ENCODE data around the gene INHBB.

Gene INHBB

DNA sequence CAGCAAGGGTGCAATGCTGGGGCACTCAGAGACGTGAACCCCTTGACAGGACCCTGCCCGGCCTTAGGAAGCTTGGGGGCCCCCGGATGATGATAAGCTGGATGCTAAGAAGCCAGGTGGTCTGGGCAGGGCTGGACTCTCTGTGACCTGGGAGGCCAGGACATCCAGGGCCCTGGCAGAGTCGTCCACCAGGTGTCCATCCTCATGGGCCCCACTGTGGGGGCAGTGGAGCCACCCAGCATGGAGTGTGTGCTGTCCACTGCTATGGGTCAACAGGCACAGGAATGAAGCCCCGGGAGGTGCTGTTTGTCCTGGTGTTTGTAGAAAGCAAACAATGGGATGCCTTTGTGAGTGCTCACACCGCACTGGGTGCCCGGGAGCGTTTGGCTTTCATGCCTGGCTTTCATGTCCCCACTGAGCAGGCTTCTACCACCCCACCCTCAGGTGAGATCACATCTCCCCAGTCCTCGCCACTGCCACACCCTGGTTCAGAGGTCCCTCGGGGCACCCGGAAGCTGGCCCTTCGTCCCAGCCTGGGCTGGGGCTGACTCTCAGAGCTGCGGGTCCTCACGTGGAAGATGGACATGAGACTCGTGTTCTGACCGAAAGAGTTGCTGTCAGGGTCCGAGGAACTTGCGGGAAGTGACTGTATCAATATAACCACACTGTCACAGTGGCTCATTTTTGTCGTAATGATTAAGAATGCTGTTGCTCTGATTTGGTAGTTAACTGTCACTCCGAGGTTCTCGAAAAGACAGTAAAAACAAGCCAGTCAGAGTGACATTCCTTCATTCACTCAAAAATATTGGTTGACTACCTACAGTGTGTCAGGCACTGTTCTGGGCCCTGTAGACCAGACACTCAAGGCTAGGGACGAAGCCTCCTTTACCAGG lies 53.3 kb downstream of the INHBB start:
- no peaks in the 10 kb centered on the region for H3K36me3 ChIP-seq (ENCODE audit: control insufficient read depth in 5 of 5, insufficient read depth in 5 of 5, low read length in 5 of 5)

DNA sequence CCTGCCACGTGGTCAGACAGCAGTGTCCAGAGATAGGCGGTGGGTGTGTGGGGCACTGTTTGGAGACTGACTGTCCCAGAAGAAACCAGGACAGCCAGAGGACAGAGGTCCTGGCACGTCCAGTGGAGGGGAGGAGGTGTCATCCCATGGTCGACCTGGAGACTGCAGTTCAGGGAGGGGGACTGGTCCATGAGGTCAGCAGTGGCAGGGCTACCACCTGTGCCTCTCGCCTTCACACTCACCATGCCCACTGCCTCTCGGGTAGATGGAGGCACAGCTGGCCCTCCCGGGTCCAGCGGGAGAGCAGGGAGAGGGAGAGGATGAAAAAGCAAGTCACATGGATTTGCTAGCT lies 53.9 kb downstream of the INHBB start:
- H3K36me3 ChIP-seq (ENCODE audit: control insufficient read depth in 5 of 5, insufficient read depth in 5 of 5, low read length in 5 of 5): no peaks in the 10 kb centered on the region
- H3K9ac ChIP-seq (ENCODE audit: low read length in 5 of 5): no peak overlapping the region
- H3K4me3 ChIP-seq (ENCODE audit: low read depth in 1 of 5, low read length in 5 of 5): no peak overlapping the region
- no peaks in the 10 kb centered on the region for H3K9me3 ChIP-seq (ENCODE audit: control insufficient read depth in 5 of 5, low read length in 5 of 5)
- peaks cover 0 to 6% (median 0%) of the 10 kb centered on the region in 5 donors for H3K4me1 ChIP-seq (ENCODE audit: control insufficient read depth in 5 of 5, insufficient read depth in 5 of 5, low read length in 5 of 5)
- no peak overlapping the region for H3K27ac ChIP-seq (ENCODE audit: low read depth, low read length)
- peaks cover 0 to 7% (median 5%) of the 10 kb centered on the region in 5 donors for H3K27me3 ChIP-seq (ENCODE audit: control insufficient read depth in 5 of 5, insufficient read depth in 4 of 5, low read length in 5 of 5)

More for the DNA sequence above, 53.3 kb downstream of the INHBB start:
- Histone ChIP-seq H3K27me3 (ENCODE audit: control insufficient read depth in 5 of 5, insufficient read depth in 4 of 5, low read length in 5 of 5) (peaks cover 0 to 7% (median 5%) of the 10 kb centered on the region in 5 donors), H3K27ac (ENCODE audit: low read depth, low read length) (no peak overlapping the region), H3K9ac (ENCODE audit: low read length in 5 of 5) (no peak overlapping the region), H3K9me3 (ENCODE audit: control insufficient read depth in 5 of 5, low read length in 5 of 5) (no peaks in the 10 kb centered on the region), H3K4me1 (ENCODE audit: control insufficient read depth in 5 of 5, insufficient read depth in 5 of 5, low read length in 5 of 5) (peaks cover 0 to 6% (median 0%) of the 10 kb centered on the region in 5 donors), H3K4me3 (ENCODE audit: low read depth in 1 of 5, low read length in 5 of 5) (no peak overlapping the region)

GRCh38 chr2:120400551-120400950 lies 54.6 kb downstream of the INHBB start:
- Histone ChIP-seq H3K27me3 (ENCODE audit: control insufficient read depth in 5 of 5, insufficient read depth in 4 of 5, low read length in 5 of 5) (peaks cover 0 to 7% (median 3%) of the 10 kb centered on the region in 5 donors), H3K36me3 (ENCODE audit: control insufficient read depth in 5 of 5, insufficient read depth in 5 of 5, low read length in 5 of 5) (no peaks in the 10 kb centered on the region), H3K9me3 (ENCODE audit: control insufficient read depth in 5 of 5, low read length in 5 of 5) (no peaks in the 10 kb centered on the region), H3K9ac (ENCODE audit: low read length in 5 of 5) (no peak overlapping the region), H3K4me1 (ENCODE audit: control insufficient read depth in 5 of 5, insufficient read depth in 5 of 5, low read length in 5 of 5) (peaks cover 0 to 6% (median 0%) of the 10 kb centered on the region in 5 donors), H3K27ac (ENCODE audit: low read depth, low read length) (no peak overlapping the region), H3K4me3 (ENCODE audit: low read depth in 1 of 5, low read length in 5 of 5) (no peak overlapping the region)

Measured in subcutaneous abdominal adipose tissue (tissue), 5 donors.